Measurements from ENCODE around the gene KCNN3. TPM values are rescaled to one million over a fixed set of nuclear protein-coding genes. Genes with fewer than 3 reads are reported as not detected.
"Not testable (repeated sequence)": the region's sequence is repeated elsewhere in the genome, so short reads cannot be mapped to it uniquely, and the experiment has no call there.

The KCNN3 gene
- total RNA-seq, 1 donor from 2014 or later: 0.20 TPM

DNA sequence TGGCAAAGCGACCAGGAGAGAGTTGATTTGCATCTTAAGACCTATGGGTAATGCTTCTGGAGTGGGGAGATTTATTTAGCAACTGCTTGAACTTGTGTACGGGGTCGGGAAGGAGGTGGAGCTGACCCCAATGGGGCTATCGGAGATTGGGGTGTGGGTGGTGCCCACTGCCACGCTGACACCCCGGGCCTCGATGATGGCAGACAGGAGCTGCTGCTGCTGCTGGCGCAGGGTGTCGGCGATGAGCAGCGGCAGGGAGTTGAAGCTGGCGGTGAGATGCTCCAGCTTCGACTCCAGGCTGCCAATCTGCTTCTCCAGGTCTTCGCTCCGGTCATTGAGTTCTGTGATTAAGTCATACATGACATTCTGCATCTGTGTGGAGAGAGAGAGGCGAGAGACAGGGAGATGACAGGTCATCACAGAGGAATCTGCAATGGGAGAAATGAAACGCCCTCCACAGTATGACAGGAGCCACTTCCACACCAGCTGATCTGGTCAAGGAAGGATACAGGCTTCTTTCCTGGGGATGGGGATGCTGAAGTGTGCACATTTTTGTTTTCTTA lies 162.1 kb downstream of the KCNN3 start:
- no peak for DNase-seq (ENCODE audit: low read depth, low spot score)

DNA sequence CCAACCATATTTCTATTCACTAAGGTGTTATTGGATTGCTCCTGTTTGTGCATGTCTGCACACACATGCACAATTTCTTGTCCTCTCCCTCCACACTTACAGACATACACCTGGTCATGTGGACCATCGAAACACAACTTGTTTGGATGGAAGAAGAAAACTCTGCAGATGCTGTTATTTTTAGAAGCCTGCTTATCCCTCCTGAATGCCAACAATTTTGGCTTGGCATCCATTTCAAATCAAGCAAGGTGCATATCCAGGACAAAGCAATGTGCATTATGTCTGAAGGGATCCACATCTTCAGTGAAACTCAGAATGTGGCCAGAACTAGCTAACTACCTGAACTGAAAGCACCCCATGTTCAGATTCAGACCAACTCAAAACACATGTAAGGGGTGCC lies 163.2 kb downstream of the KCNN3 start:
- DNase-seq (ENCODE audit: low read depth, low spot score): no peak

DNA sequence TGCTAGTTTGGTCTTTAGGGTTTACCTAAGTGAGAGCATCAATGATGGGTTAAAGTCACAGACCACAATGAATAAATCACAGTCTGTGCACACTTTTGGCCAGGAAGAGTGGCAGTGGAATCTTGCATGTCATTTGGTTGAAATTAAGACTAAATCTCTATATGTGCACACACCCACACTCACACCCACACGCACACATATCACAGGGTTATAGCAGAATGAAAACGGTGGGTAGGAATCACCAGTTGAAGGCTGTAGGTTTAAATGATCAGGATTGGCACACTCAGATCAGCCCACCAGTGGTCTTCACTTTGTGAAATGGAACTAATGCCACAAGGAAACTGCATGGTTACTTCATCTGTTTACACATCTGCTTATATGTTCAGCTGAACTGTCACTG lies 164.5 kb downstream of the KCNN3 start:
- no peak for DNase-seq (ENCODE audit: low read depth, low spot score)

DNA sequence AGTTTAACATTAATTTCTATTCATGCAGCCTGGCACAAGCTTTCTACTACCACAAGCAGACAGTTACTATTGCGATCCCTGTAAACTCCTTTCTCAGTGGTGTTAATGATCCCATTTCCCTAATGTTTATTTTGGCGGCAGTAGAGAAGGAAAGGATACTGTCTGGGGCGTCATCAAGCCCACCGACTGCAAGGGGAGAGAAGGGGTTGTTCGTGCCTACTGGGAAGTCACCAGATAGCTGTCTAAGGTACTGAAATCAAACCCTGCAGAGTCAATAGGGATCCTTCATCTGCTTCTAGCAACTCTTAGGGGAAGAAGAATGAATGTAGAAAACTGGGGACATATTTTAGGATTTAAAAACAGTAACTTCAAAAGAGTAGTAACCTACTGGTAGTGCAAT lies 166.9 kb downstream of the KCNN3 start:
- no peak for DNase-seq (ENCODE audit: low read depth, low spot score)

DNA sequence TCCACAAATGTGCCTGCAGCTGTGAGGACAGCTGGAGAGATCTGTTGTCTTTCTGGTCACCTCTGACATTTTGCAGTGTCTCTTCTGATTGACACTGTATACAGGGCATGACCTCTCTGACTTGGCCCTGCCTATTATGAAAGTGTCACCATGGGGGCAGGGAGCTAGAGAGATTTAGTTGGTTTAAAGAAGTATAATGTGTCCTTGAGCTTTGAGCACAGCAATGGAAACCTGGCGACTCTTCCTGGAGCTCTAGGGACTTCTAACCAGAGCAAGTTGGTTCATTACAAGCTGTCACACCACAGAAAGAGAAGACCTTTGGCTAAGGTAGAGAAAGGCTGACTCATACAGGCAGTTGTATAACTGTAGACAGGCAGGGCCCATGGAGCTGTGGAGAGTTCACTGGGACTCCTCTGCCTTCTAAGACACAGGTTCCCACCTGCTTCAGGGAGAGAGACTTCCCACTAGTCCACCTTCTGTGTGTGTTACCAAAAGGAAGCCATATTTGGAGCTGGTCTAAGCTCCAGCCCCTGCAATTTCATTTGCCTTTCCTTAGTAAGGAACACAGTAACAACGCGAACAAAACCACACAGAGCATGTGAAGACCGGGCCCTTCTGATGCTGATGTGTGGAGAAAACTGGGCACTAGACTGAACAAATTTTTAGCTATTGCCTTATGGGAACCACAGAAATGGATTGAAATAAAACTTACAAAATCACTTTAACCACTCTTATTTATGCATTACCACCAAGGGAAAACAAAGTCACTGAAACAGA lies 171.6 kb downstream of the KCNN3 start:
- no peak for DNase-seq (ENCODE audit: low read depth, low spot score)

DNA sequence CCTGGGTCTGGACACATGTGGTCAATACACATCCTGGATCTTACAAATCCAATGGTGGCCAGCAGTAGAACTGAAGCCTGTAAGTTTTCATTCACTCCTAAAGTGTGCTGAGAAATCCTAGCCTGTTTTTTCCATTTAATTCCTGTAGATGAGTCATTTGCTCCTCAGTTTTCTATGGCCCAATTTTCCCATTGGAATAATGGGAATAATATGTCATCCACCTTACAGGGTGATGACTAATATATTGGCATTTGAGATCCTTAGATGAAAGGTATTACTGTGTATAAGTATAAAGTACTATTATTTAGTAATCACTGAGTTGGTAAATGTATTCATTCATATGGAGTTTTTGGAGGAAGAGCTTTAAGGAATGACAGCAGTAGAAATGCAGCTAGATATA lies 172.4 kb downstream of the KCNN3 start:
- no peak for DNase-seq (ENCODE audit: low read depth, low spot score)

DNA sequence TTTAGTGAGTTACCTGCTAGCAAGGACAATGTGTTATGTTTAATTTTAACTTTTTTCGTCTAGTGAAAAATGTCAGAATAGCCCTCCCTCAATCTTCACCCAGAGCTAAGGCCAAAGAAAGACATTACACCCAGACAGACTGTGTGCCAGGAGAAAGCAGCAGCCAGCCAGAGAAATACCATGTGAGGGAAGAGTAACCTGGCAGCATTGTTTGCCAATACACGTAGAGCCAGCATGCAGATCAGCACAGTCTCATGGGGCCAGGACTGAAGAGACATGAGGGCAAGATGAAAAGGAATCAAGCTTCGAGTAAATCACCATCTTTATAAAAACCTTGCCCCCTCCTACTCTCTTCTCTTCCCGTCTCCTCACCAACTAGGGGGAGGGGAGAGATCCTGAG lies 173.6 kb downstream of the KCNN3 start:
- DNase-seq (ENCODE audit: low read depth, low spot score): no peak

DNA sequence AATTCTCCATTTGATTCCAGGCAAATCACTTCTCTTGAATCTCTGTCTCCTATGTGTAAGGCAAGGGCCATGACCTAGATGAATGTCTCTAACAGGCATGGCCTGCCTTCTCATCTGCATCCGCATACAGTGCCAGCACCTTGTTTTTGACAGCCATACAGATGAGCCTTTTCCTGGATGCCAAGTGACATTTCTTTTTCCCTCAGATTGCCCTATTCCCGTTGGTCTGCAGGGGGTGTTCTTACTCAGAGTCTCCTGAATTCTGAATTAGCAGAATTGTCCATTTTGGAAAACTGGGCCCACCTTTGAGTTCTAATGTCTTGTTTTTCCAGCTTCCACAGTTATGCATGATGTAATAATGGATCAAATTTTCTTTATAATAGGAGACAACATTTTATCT lies 174.1 kb downstream of the KCNN3 start:
- DNase-seq (ENCODE audit: low read depth, low spot score): no peak

DNA sequence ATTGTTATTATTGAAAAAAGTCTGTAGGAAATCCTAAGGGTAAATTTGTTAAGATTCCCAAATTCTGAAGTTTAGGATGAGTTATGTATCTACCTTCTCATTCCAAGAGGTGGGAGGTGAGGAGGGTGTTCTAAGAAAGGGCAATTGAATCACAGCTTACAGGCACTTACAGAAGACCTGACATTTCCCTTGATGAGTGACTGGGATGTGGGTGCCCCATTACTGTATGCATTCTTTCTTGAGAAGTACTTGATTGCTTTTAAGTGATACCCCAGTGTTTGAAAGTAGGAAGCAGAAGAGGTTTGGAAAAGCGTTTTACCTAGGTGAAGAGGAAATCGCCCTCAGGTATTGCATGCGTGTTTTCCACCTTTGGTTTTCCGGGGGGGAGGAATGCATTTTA lies 175.1 kb downstream of the KCNN3 start:
- DNase-seq (ENCODE audit: low read depth, low spot score): no peak

DNA sequence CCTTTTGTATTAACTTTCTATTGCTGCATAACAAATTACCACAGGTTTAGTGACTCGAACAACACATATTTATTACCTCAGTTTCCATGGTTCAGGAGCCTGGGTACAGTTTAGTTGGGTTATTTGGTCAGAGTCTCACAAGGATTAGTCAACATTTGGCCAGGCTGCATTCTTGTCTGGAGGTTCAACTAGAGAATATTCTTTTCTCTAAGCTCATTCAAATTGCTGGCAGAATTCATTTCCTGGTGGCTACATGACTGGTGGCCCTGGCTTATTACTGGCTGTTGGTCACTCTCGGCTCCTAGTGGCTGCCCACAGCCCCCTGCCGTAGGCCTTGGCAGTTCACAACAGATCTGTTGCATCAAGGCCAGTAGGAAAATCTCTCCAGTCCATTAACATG lies 181.0 kb downstream of the KCNN3 start:
- DNase-seq (ENCODE audit: low read depth, low spot score): no peak

DNA sequence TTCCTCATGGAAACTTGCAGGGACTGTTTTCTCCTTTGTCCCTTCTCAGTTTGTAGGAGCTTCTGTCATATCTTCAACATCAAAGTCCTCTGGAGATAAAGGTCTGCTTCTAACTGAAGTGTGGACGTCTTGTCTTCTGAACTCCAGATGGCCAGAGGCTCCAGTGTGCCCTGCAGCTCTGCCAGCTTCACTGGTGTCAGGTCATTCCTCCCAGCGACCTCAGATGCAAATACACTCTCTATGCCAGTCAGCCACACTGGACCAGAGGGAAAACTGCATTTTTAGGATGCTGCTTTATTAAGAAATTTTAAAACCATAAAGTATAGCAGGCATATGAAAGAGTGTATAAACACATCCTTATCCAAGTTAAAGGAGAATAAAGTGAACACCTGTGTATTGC lies 183.6 kb downstream of the KCNN3 start:
- DNase-seq (ENCODE audit: low read depth, low spot score): no peak

DNA sequence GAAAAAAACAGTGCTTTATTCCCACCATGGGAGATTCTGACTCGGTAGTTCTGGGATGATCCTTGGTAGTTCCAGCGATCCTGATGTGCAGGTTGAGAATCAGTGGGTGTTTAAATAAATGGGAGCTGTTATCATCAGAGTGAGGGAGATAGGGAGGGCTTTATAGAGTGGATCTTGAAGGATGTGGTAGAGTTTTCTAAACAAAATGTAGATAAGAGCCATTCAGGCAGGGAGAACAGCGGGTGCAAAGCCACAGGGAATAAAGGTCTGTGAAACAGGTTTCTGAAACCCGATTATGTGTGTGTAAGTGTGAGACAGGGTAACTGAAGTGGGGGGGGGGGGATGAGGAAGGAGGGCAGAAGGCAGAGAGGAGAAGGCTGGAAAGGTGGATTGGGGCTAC lies 186.3 kb downstream of the KCNN3 start:
- no peak for DNase-seq (ENCODE audit: low read depth, low spot score)

DNA sequence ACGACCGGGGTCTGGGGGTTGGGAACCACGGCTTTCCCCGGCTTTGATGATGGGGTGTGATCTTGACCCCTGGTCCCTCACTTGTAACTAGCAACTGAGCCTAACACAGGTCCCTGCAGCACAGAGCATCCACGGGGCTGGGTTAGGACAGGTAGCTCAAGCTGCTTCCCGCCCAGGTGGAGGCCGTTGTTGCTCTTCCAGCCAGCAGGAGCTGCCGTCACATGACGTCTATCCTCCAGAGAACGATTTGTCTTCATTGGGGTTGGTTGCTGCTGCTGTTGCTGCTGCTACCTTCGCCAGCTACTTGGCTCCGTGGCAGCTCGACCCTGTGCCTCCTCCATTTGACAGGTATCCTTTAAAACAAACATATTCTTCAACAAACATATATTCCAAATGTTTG lies 187.8 kb downstream of the KCNN3 start:
- DNase-seq (ENCODE audit: low read depth, low spot score): no peak

DNA sequence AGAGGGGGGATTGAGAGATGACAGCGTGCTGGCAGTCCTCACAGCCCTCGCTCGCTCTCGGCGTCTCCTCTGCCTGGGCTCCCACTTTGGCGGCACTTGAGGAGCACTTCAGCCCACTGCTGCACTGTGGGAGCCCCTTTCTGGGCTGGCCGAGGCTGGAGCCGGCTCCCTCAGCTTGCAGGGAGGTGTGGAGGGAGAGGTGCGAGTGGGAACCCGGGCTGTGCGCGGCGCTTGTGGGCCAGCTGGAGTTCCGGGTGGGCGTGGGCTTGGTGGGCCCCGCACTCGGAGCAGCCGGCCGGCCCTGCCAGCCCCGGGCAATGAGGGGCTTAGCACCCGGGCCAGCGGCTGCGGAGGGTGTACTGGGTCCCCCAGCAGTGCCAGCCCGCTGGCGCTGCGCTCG lies 192.2 kb downstream of the KCNN3 start:
- DNase-seq (ENCODE audit: low read depth, low spot score): not testable (repeated sequence)

DNA sequence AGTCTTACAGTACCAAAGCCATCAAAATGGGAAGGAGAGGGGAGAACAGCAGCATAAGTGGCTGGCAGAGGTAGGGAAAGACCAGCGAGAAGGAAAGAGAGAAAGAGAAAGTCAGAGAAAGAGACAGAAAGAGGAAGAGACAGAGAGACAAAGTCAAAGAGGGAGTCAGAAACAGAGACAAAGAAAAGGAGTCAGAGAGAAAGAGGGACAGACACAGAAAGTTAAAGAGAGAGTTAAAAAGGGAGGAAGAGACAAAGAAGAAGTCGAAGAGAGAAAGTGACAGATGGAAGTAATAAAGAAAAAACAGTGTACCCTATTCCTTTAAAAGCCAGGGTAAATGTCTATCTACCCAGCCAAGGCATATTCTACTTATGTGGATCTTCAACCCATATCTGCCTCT lies 193.2 kb downstream of the KCNN3 start:
- not testable (repeated sequence) for DNase-seq (ENCODE audit: low read depth, low spot score)

DNA sequence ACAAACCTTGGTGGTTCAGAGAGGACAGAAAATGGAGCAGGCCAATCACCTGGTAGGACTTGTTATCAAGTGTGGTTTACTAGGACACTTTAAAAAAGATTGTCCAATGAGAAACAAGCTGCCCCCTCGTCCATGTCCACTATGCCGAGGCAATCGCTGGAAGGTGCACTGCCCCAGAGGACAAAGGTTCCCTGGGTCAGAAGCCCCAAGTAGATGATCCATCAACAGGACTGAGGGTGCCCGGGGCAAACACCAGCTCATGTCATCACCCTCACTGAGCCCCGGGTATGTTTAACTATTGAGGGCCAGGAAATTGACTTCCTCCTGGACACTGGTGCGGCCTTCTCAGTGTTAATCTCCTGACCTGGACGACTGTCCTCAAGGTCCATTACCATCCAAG lies 195.6 kb downstream of the KCNN3 start:
- not testable (repeated sequence) for DNase-seq (ENCODE audit: low read depth, low spot score)

DNA sequence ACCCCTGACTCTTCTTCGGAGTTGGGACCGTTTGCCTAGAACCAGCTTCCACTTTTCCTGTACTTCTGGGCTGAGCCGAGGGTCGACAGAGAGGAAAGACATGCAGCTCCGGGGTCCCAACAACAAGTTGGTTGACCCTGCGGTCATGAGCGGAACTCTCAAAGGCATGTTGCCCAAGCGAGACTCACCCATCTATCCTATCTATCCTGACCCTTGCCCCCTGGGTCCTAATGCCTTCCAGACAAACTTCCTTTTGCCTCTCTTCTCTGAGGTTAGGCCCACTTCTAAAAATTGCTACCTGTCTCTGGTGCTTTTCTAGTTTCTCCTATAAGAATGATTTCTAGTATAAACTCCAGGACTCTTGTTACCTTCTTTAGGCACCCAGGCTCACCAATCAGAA lies 197.8 kb downstream of the KCNN3 start:
- DNase-seq (ENCODE audit: low read depth, low spot score): not testable (repeated sequence)

DNA sequence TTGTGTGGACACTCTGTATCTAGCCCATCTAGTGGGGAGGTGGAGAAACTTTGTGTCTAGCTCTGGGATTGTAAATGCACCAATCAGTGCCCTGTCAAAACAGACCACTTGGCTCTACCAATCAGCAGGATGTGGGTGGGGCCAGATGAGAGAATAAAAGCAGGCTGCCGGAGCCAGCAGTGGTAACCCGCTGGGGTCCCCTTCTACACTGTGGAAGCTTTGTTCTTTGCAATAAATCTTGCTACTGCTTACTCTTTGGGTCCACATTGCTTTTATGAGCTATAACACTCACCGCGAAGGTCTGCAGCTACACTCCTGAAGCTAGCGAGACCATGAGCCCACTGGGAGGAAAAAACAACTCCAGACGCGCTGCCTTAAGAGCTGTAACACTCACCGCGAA lies 198.7 kb downstream of the KCNN3 start:
- DNase-seq (ENCODE audit: low read depth, low spot score): not testable (repeated sequence)

DNA sequence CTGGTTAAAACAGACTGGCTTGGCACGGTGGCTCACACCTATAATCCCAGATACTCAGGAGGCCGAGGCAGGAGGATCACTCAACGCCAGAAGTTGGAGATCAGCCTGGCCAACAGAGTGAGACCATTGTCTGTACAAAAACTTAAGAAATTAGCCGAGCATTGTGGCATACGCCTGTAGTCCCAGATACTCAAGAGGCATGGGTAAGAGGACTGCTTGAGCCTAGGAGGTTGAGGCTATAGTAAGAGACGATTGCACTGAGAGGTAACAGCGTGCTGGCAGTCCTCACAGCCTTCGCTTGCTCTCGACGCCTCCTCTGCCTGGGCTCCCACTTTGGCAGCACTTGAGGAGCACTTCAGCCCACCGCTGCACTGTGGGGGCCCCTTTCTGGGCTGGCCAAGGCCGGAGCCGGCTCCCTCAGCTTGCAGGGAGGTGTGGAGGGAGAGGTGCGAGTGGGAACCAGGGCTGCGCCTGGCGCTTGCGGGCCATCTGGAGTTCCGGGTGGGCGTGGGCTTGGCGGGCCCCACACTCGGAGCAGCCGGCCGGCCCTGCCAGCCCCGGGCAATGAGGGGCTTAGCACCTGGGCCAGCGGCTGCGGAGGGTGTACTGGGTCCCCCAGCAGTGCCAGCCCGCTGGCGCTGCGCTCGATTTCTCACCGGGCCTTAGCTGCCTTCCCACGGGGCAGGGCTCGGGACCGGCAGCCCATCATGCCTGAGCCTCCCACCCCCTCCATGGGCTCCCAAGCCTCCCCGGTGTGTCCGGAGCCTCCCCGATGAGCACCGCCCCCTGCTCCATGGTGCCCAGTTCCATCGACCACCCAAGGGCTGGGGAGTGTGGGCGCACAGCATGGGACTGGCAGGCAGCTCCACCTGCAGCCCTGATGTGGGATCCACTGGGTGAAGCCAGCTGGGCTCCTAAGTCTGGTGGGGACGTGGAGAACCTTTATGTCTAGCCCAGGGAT lies 199.5 kb downstream of the KCNN3 start:
- not testable (repeated sequence) for DNase-seq (ENCODE audit: low read depth, low spot score)

DNA sequence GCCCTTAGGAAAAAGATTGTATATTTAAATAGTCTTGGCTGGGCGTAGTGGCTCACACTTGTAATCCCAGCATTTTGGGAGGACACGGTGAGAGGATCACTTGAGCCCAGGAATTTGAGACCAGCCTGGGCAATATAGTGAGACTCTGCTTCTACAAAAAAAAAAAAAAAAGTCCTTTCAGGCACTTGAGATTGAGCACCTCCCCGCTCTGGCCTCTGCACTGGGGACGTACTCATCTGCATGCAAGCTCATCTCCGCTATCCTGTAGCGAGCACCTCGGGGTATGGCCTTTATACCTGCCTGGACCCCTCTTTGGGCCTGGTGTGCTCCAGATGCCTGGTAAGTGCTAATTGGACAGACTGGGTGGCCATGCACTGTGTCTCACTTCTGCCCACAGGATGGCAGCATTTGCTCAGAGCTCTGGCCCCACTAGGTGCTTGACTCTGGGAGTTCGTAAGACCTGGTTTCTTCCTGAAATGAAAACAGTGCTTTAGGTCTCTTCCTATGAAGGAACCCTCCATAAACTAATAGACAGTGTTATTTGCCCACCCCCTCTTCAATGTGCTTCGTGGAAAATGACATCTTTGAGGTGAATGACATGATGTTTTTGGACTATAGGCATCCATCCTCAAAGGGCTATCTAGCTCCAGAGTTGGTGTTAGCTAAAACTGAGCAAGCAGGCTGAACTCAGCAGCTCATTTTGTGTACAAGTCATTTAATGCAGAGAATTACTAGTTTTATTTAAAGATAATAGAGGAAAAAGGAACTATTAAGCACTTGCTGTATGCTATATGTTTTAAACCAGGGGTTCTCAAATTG lies 200.4 kb downstream of the KCNN3 start:
- DNase-seq (ENCODE audit: low read depth, low spot score): peak; percentile 55

DNA sequence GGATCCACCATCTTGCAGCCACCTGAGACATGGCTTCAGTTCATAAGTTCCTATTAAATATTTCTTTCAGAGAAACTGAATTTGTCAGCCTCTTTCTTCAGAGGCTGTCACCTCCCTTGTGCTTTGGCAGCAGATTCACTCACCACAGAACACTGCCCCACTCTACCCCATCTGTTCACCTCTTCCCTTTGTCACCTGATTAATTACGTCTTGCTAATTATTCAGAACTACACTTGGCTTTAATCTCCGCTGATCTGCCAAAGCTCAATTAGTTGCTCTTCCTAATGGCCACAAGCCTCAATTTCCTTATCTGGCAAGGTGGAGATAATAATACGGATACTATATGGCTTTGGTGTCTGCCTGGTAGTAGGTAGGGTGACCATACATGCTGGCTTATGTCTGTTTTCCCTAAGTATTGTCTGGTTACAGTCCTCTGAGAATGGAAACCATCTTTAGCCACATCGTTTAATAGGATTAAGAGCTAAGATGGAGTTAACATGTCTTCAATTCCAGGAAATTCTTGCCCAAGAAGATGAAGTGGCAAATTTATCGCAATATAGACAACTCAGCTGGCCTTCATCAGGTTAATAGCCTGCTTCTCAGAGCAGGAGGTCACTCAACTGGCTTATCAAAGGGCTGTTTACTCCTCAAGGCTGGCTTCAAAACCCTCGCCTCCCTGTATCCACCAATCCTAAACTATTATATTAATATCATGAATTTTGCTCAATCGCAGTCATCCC lies 203.9 kb downstream of the KCNN3 start:
- no peak for DNase-seq (ENCODE audit: low read depth, low spot score)

Data from pulmonary artery endothelial cell (primary cell).